Psoas muscle (tissue), 8 donors: ENCODE measurements around the gene STYK1. TPM values are rescaled to one million over a fixed set of nuclear protein-coding genes. Genes with fewer than 3 reads are reported as not detected.
"Not testable (repeated sequence)": the region's sequence is repeated elsewhere in the genome, so short reads cannot be mapped to it uniquely, and the experiment has no call there.

Source experiments
- ATAC-seq, 4 donors: fragments of 200-7000 bp; cut with Tn5 transposase; one replicate each; pipeline ENCODE4 v1.9.1; 2020; ENCODE audit warnings: moderate library complexity in 3 of 4, mild to moderate bottlenecking in 2 of 4
- DNase-seq, 2 donors: peaks; one replicate each; pipeline ENCODE4 v3.0.0-alpha.2; 2020
- H3K27ac ChIP-seq: fragments of 200-600 bp; one replicate; pipeline ENCODE4 v1.8.0; 2022
- H3K27me3 ChIP-seq, 3 donors: fragments of 200-600 bp in 1 of 3; one replicate each; pipeline versions ENCODE4 v1.6.1 to v1.8.0; 2013 to 2022; ENCODE audit warnings: low read length in 2 of 3, mild to moderate bottlenecking in 2 of 3, moderate library complexity in 1 of 3; ENCODE audit not compliant: insufficient read depth in 3 of 3
- H3K36me3 ChIP-seq, 2 donors: fragments of 200-600 bp in 1 of 2; one replicate each; pipeline versions ENCODE4 v1.6.1 to v1.8.0; 2013 to 2022; ENCODE audit warnings: low read depth in 1 of 2, mild to moderate bottlenecking in 1 of 2, moderate library complexity in 1 of 2; ENCODE audit not compliant: insufficient read depth in 1 of 2
- H3K4me1 ChIP-seq: fragments of 200-600 bp; one replicate; pipeline ENCODE4 v1.8.0; 2022
- H3K4me3 ChIP-seq: fragments of 200-600 bp; one replicate; pipeline ENCODE4 v1.8.0; 2022; ENCODE audit warnings: mild to moderate bottlenecking
- H3K9me3 ChIP-seq: fragments of 200-600 bp; one replicate; pipeline ENCODE4 v1.8.0; 2022
- WGBS, 3 donors: extraction: QIAGEN DNeasy Blood & Tissue Kit; methylation state at CpG; one replicate each; pipeline versions ENCODE4 v1.1.6 to v1.1.7; 2013; 5-methylcytosine and 5-hydroxymethylcytosine counted together
- intact Hi-C, 2 donors: fragments of 100-400 bp; cut with DNase I; formaldehyde crosslinking; loops; one replicate each; pipeline versions ENCODE4 v1.11.0 to v1.14.2; 2022
- polyA plus RNA-seq, 3 donors: library from polyadenylated mRNA; stranded (reverse); fragments of 200-250 nt; gene quantifications; one replicate each; pipeline ENCODE4 v1.2.3, GENCODE V29; 2013
- total RNA-seq, 4 donors: library from RNA; stranded (reverse); fragmentation: NEBNext Ultra II Directional in 2 of 4; extraction: Animal tissue kit (Norgen Biotek cat#: 25700) in 2 of 4; gene quantifications; one replicate each; pipeline versions ENCODE4 v1.2.1 to v1.2.4, GENCODE V29; 2021 to 2023
- TF ChIP-seq, protein P1 (sequence below): fragments of 200-600 bp; IDR thresholded peaks from one replicate; pipeline ENCODE4 v1.8.0; 2022; ENCODE audit warnings: antibody characterized with exemption
- donor health status: healthy with polysubstance abuse.
- donor health status: DM: no; HTN: no; CAD: no; lungs with moderate emphysema.
- donor health status: Bipolar disorder and iron deficiency.
- donor health status: healthy.
- donor health status: DM: yes; HTN: yes; CAD: no.
- donor health status: DM: no; HTN: no; CAD: no.
- donor health status: DM: no; HTN: no; CAD: no.
- donor health status: DM: yes; HTN: yes; CAD: no.

STYK1 gene
- total and polyA plus RNA-seq, 7 donors: 0.03 to 0.29 (median 0.09) TPM; not detected in 2

- H3K4me1 ChIP-seq: no peaks in the 10 kb centered on the region
- intact Hi-C loops: no loop called here
- TF ChIP-seq, protein P1, sequence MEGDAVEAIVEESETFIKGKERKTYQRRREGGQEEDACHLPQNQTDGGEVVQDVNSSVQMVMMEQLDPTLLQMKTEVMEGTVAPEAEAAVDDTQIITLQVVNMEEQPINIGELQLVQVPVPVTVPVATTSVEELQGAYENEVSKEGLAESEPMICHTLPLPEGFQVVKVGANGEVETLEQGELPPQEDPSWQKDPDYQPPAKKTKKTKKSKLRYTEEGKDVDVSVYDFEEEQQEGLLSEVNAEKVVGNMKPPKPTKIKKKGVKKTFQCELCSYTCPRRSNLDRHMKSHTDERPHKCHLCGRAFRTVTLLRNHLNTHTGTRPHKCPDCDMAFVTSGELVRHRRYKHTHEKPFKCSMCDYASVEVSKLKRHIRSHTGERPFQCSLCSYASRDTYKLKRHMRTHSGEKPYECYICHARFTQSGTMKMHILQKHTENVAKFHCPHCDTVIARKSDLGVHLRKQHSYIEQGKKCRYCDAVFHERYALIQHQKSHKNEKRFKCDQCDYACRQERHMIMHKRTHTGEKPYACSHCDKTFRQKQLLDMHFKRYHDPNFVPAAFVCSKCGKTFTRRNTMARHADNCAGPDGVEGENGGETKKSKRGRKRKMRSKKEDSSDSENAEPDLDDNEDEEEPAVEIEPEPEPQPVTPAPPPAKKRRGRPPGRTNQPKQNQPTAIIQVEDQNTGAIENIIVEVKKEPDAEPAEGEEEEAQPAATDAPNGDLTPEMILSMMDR: no peak
- DNase-seq: no peak
- no peaks in the 10 kb centered on the region for H3K27me3 ChIP-seq
- no peaks in the 10 kb centered on the region for H3K9me3 ChIP-seq
- H3K36me3 ChIP-seq: peaks cover 0 to 1% of the 10 kb centered on the region in 2 donors
- ATAC-seq: no peak
- no peak overlapping the region for H3K4me3 ChIP-seq
- WGBS, 3 donors: 92 to 95% (median 94%) methylated on average over 3 of the region's 3 CpGs
- H3K27ac ChIP-seq: no peak overlapping the region
Observed at GRCh38 chr12:10582704-10583103, 91.1 kb downstream of the STYK1 start.

DNA sequence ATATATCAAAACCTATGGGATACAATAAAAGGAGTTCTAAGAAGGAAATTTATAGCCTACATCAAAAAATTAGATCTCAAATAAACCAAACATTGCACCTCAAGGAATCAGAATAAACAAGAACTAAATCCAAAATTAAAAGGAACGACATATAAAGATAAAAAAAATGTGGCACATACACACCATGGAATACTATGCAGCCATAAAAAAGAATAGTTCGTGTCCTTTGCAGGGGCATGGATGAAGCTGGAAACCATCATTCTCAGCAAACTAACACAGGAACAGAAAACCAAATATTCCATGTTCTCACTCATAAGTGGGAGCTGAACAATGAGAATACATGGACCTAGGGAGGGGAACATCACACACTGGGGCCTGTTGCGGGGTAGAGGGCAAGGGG is 91.7 kb downstream of the STYK1 start:
- intact Hi-C loops, H3K4me3 ChIP-seq, H3K27ac ChIP-seq, ATAC-seq, H3K9me3 ChIP-seq, H3K36me3 ChIP-seq, H3K4me1 ChIP-seq, DNase-seq, H3K27me3 ChIP-seq: not testable (repeated sequence)
- WGBS, 3 donors: 85 to 99% (median 97%) methylated on average over 3 of the region's 3 CpGs

DNA sequence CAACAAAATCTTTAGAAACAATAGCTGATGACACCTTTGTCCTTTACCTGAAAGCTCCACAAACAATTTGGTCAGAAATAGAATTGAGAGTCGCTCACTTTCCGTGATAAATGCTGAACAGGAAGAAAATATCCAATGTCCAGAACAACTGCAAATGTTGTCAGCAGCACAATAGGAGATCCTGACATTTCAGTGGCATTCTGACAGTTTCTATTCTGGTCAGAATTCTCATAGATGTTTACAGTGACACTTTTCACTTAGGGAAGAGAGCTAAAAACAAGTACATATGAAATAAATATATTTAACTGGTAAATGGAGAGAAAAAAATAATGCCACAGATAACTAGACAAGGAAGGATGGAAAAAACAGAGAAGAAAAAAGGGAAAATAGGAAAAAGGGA is 99.5 kb downstream of the STYK1 start:
- WGBS, 3 donors: 33 to 44% (median 39%) methylated on average over 2 of the region's 2 CpGs
- ATAC-seq: peak in 3 of 4 donors; percentile 46 to 70 (median 52)
- Histone ChIP-seq H3K27ac (peak overlapping the region; percentile 53), H3K4me3 (no peak overlapping the region), H3K4me1 (no peaks in the 10 kb centered on the region), H3K9me3 (no peaks in the 10 kb centered on the region), H3K36me3 (no peaks in the 10 kb centered on the region), H3K27me3 (no peaks in the 10 kb centered on the region)
- DNase-seq: no peak
- intact Hi-C loops: no loop called here
- TF ChIP-seq, protein P1: no peak

DNA sequence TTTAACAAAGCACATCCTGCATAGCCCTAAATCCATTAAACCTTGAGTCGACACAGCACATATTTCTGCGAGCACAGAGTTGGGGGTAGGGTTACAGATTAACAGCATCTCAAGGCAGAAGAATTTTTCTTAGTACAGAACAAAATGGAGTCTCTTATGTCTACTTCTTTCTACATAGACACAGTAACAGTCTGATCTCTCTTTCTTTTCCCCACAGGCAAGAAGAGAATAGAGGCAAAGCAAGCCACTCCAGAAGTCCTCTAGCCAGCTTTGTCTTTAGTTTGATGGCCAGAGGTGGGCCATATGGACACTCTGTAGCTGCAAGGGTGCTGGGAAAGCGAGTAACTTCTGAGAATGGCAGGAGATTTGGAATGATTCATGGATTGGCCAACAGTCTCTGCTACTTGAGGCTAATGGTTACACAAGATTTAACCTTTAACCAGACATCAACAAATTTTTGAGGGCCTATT is 101.8 kb downstream of the STYK1 start:
- H3K4me1 ChIP-seq, DNase-seq, H3K9me3 ChIP-seq, H3K27ac ChIP-seq, H3K27me3 ChIP-seq, intact Hi-C loops, H3K36me3 ChIP-seq, H3K4me3 ChIP-seq: not testable (repeated sequence)
- peak; percentile 53 to 76 (median 66) for ATAC-seq
- 34 to 37% (median 36%) methylated on average over 3 of the region's 3 CpGs for WGBS, 3 donors

GRCh38 chr12:10571141-10571540 is 102.7 kb downstream of the STYK1 start:
- ATAC-seq (no peak), DNase-seq (no peak)
- Histone ChIP-seq H3K36me3 (no peaks in the 10 kb centered on the region), H3K27ac (no peak overlapping the region), H3K4me1 (no peaks in the 10 kb centered on the region), H3K4me3 (no peak overlapping the region), H3K27me3 (no peaks in the 10 kb centered on the region), H3K9me3 (no peaks in the 10 kb centered on the region)
- intact Hi-C loops: no loop called here
- WGBS, 3 donors: 83 to 91% (median 89%) methylated on average over 11 of the region's 11 CpGs
- TF ChIP-seq, protein P1: no peak

Other genes starting within 250 kb of the STYK1 start
- gene KLRC2, start 238.0 kb downstream of the STYK1 start, total RNA-seq: not detected
- not detected for gene KLRC2, start 238.0 kb downstream of the STYK1 start, polyA plus RNA-seq
- gene KLRC1, start 220.7 kb downstream of the STYK1 start, total RNA-seq: under 1 TPM in 1 of 4 donors, not detected in 3; 0.40 TPM
- gene KLRC1, start 220.7 kb downstream of the STYK1 start, polyA plus RNA-seq: under 1 TPM; 0.05 to 0.14 (median 0.06) TPM
- 1 to 10 TPM in 1 of 4 donors, under 1 TPM in 3; 0.20 to 1.1 (median 0.31) TPM for gene EIF2S3B, start 168.2 kb downstream of the STYK1 start, total RNA-seq
- gene EIF2S3B, start 168.2 kb downstream of the STYK1 start, polyA plus RNA-seq: 1 to 10 TPM in 1 of 3 donors, under 1 TPM in 2; 0.37 to 2.6 (median 0.40) TPM
- gene MAGOHB, start 60.4 kb downstream of the STYK1 start, total RNA-seq: 1 to 10 TPM; 4.0 to 8.5 (median 6.4) TPM
- gene MAGOHB, start 60.4 kb downstream of the STYK1 start, polyA plus RNA-seq: 1 to 10 TPM; 7.2 to 9.7 (median 8.9) TPM
- gene YBX3, start 49.3 kb upstream of the STYK1 start, total RNA-seq: 1,000 to 10,000 TPM; 3,022 to 5,174 (median 4,517) TPM
- gene YBX3, start 49.3 kb upstream of the STYK1 start, polyA plus RNA-seq: 1,000 to 10,000 TPM; 2,735 to 6,125 (median 4,885) TPM
- not detected for gene TAS2R7, start 128.6 kb upstream of the STYK1 start, total RNA-seq
- gene TAS2R7, start 128.6 kb upstream of the STYK1 start, polyA plus RNA-seq: not detected
- not detected for gene TAS2R8, start 133.2 kb upstream of the STYK1 start, total RNA-seq
- gene TAS2R8, start 133.2 kb upstream of the STYK1 start, polyA plus RNA-seq: not detected
- gene TAS2R9, start 136.1 kb upstream of the STYK1 start, total RNA-seq: not detected
- not detected for gene TAS2R9, start 136.1 kb upstream of the STYK1 start, polyA plus RNA-seq
- not detected for gene TAS2R10, start 152.3 kb upstream of the STYK1 start, total RNA-seq
- gene TAS2R10, start 152.3 kb upstream of the STYK1 start, polyA plus RNA-seq: under 1 TPM in 2 of 3 donors, not detected in 1; 0.04 to 0.17 TPM
- gene PRR4, start 175.4 kb upstream of the STYK1 start, total RNA-seq: 1 to 10 TPM; 1.0 to 3.9 (median 2.7) TPM
- 10 to 100 TPM in 1 of 3 donors, 1 to 10 TPM in 2; 2.6 to 11.7 (median 4.3) TPM for gene PRR4, start 175.4 kb upstream of the STYK1 start, polyA plus RNA-seq
- gene PRH1, start 210.2 kb upstream of the STYK1 start, total RNA-seq: 1 to 10 TPM; 3.0 to 6.1 (median 4.4) TPM
- gene PRH1, start 210.2 kb upstream of the STYK1 start, polyA plus RNA-seq: 1 to 10 TPM in 2 of 3 donors, under 1 TPM in 1; 0.59 to 3.0 (median 1.2) TPM
- gene TAS2R13, start 235.5 kb upstream of the STYK1 start, total RNA-seq: under 1 TPM in 3 of 4 donors, not detected in 1; 0.13 to 0.36 (median 0.28) TPM
- under 1 TPM in 1 of 3 donors, not detected in 2; 0.08 TPM for gene TAS2R13, start 235.5 kb upstream of the STYK1 start, polyA plus RNA-seq